Testis (tissue), 3 donors: ENCODE measurements around the gene TTLL5. TPM values are rescaled to one million over a fixed set of nuclear protein-coding genes. Genes with fewer than 3 reads are reported as not detected.

Experiments used
- DNase-seq: peaks from one replicate; pipeline ENCODE4 v3.0.0-alpha.2; 2019
- H3K27ac ChIP-seq, 2 donors: fragments of 200-600 bp; sonication (generic); one replicate each; pipeline ENCODE4 v1.5.1; 2019
- H3K27me3 ChIP-seq: fragments of 200-600 bp; sonication (generic); one replicate; pipeline ENCODE4 v1.5.1; 2019
- H3K36me3 ChIP-seq: fragments of 200-600 bp; sonication (generic); one replicate; pipeline ENCODE4 v1.5.1; 2017; ENCODE audit warnings: low read depth; ENCODE audit errors: missing control alignments
- H3K4me1 ChIP-seq: fragments of 200-600 bp; sonication (generic); one replicate; pipeline ENCODE4 v1.5.1; 2019
- H3K4me3 ChIP-seq, 2 donors: fragments of 200-600 bp; sonication (generic); one replicate each; pipeline ENCODE4 v1.5.1; 2017 to 2019
- H3K9me3 ChIP-seq: fragments of 200-600 bp; sonication (generic); one replicate; pipeline ENCODE4 v1.5.1; 2017
- CTCF ChIP-seq, 3 experiments: fragments of 450-650 bp in 2 of 3; fragments of 200-600 bp in 1 of 3; sonication (generic) in 1 of 3; IDR thresholded peaks; one replicate each; pipeline ENCODE4 v1.5.1; 2016 to 2019; ENCODE audit warnings: antibody characterized with exemption in 3 of 3, mild to moderate bottlenecking in 2 of 3, moderate library complexity in 1 of 3
- POLR2A ChIP-seq: fragments of 450-650 bp; IDR thresholded peaks from one replicate; pipeline ENCODE4 v1.6.1; 2017; ENCODE audit warnings: antibody characterized with exemption, mild to moderate bottlenecking, moderate library complexity
- WGBS, 2 donors: methylation state at CpG; one replicate each; pipeline ENCODE4 v1.1.5; 2018; 5-methylcytosine and 5-hydroxymethylcytosine counted together
- intact Hi-C: fragments of 100-400 bp; cut with DNase I; formaldehyde crosslinking; loops from one replicate; pipeline ENCODE4 v1.15.1; 2023; ENCODE audit warnings: low total_unique reads
- polyA plus RNA-seq: library from polyadenylated mRNA; stranded (reverse); fragments of 350-450 nt; fragmentation: Illumina TruSeq; extraction: RNeasy Lipid Tissue Mini Kit (QIAGEN cat#74804); gene quantifications from one replicate; pipeline ENCODE4 v1.2.3, GENCODE V29; 2014; ENCODE audit warnings: low read depth, low replicate concordance; ENCODE audit not compliant: insufficient read depth
- total RNA-seq, 2 donors: library from RNA; depleted of rRNA; stranded (reverse); fragments of >200 nt; gene quantifications; one replicate each; pipeline ENCODE4 v1.2.3, GENCODE V29; 2016

Gene TTLL5
- total and polyA plus RNA-seq, 3 donors from 2014 or later: 112 to 318 (median 155) TPM

GRCh38 chr14:75968456-75968855, 307.4 kb downstream of the TTLL5 start:
- peak; percentile 29 for DNase-seq
- Histone ChIP-seq H3K4me3 (no peak overlapping the region), H3K4me1 (peaks cover 4% of the 10 kb centered on the region), H3K27ac (peak overlapping the region in 1 of 2 donors; percentile 26), H3K36me3 (no peaks in the 10 kb centered on the region), H3K27me3 (no peaks in the 10 kb centered on the region), H3K9me3 (no peaks in the 10 kb centered on the region)
- WGBS, 2 donors: 35 to 65% methylated on average over 4 of the region's 4 CpGs
- intact Hi-C loops: no loop called here
- TF ChIP-seq POLR2A: no peak
- TF ChIP-seq CTCF (IDR thresholded peaks at IDR 0.05): no peak

GRCh38 chr14:75969126-75969525, 308.1 kb downstream of the TTLL5 start:
- WGBS, 2 donors: 64 to 66% methylated on average over 4 of the region's 4 CpGs
- Histone ChIP-seq H3K27me3 (no peaks in the 10 kb centered on the region), H3K4me3 (no peak overlapping the region), H3K27ac (peak overlapping the region in 1 of 2 donors; percentile 26), H3K4me1 (peaks cover 4% of the 10 kb centered on the region), H3K36me3 (no peaks in the 10 kb centered on the region), H3K9me3 (no peaks in the 10 kb centered on the region)
- DNase-seq: no peak
- intact Hi-C loops: no loop called here
- TF ChIP-seq CTCF (IDR thresholded peaks at IDR 0.05) (no peak), POLR2A (no peak)

GRCh38 chr14:75969891-75970290, 308.8 kb downstream of the TTLL5 start:
- Histone ChIP-seq H3K4me1 (peaks cover 4% of the 10 kb centered on the region), H3K27ac (no peak overlapping the region), H3K27me3 (no peaks in the 10 kb centered on the region), H3K9me3 (no peaks in the 10 kb centered on the region), H3K4me3 (no peak overlapping the region), H3K36me3 (no peaks in the 10 kb centered on the region)
- TF ChIP-seq CTCF (IDR thresholded peaks at IDR 0.05) (no peak), POLR2A (no peak)
- WGBS, 2 donors: 75 to 80% methylated on average over 8 of the region's 8 CpGs
- no peak for DNase-seq
- intact Hi-C loops: loop anchor here (10.0 kb wide), 2 partner anchors 65 to 175 kb away; no protein-coding TSS in a partner anchor

GRCh38 chr14:75970989-75971388, 309.9 kb downstream of the TTLL5 start:
- Histone ChIP-seq H3K36me3 (no peaks in the 10 kb centered on the region), H3K4me1 (peaks cover 4% of the 10 kb centered on the region)
- 93 to 95% methylated on average over 9 of the region's 9 CpGs for WGBS, 2 donors

More at GRCh38 chr14:75970989-75971388, 309.9 kb downstream of the TTLL5 start:
- Histone ChIP-seq H3K9me3 (no peaks in the 10 kb centered on the region), H3K27ac (no peak overlapping the region), H3K27me3 (no peaks in the 10 kb centered on the region), H3K4me3 (no peak overlapping the region)
- intact Hi-C loops: loop anchor here (10.0 kb wide), 2 partner anchors 66 to 176 kb away; no protein-coding TSS in a partner anchor
- no peak for DNase-seq
- TF ChIP-seq POLR2A: no peak
- no peak for TF ChIP-seq CTCF (IDR thresholded peaks at IDR 0.05)
